Hindlimb muscle (tissue), 1 donor: ENCODE measurements around the gene CUL2. TPM values are rescaled to one million over a fixed set of nuclear protein-coding genes. Genes with fewer than 3 reads are reported as not detected.
"Not testable (repeated sequence)": the region's sequence is repeated elsewhere in the genome, so short reads cannot be mapped to it uniquely, and the experiment has no call there.

ENCODE experiments used
- DNase-seq: peaks from one replicate; pipeline ENCODE4 v3.0.0-alpha.2; 2013
- polyA plus RNA-seq: library from polyadenylated mRNA; unstranded; fragments of 120-200 nt; gene quantifications from one replicate; pipeline ENCODE4 v1.2.1, GENCODE V29; 2013; ENCODE audit not compliant: insufficient read length

The CUL2 gene
- polyA plus RNA-seq, 1 donor, result 39.3 TPM

DNA sequence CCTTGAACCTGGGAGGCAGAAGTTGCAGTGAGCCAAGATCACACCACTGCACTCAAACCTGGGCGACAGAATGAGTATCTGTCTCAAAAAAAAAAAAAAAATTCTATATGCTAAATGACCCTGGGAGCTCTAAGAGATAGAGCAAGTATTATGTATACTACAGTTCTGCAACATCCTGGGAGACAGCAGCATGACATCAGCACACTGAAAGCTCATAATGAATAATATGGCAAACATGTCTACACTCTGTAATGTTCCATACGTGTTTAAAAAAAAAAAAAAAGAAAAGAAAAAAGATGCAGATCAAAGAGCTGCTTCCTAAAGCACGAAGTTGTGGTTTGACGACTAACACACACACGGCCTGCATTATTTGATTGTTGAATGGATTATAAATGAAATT lies 72.5 kb downstream of the CUL2 start:
- DNase-seq, result no peak

DNA sequence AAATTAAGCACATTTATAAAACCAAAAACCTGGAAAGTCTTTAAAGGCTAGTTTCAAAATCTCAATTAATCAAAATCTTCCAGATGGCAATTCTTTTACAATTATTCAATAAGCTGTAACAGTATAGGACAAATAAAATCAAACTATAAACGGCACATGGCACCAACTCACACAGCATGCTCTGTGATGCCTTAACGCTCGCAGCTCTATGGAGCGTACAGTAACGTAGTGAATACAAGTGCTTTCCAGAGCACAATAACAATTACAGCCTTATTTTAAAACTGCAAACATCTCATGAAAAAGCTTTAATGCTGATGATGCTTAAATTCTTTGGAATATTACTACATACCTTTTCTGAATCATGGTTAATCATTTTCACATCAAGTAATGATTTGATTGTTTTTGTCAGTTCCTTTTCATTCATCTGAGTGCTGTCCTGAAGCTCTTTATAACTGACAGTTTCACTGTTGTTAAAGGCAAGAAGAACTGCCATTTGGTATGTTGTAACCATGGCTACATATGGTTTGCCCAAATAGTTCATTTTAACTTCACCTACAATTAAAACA lies 74.2 kb downstream of the CUL2 start:
- no peak for DNase-seq

DNA sequence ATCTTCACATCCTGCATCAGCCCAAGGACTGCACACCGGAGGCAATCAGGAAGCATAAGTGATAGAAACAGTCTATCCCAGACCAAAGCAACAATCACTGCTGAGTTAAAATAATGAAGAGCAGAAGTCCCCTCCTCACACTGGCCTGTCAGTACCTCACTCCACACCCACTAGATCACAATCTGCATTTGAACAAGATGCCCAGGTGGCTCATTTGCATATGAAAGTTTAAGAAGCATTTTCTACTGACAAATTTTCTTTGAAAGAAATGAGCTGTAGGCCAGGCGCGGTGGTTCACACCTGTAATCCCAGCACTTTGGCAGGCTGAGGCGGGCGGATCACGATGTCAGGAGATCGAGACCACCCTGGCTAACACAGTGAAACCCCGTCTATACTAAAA lies 77.4 kb downstream of the CUL2 start:
- DNase-seq, result no peak

DNA sequence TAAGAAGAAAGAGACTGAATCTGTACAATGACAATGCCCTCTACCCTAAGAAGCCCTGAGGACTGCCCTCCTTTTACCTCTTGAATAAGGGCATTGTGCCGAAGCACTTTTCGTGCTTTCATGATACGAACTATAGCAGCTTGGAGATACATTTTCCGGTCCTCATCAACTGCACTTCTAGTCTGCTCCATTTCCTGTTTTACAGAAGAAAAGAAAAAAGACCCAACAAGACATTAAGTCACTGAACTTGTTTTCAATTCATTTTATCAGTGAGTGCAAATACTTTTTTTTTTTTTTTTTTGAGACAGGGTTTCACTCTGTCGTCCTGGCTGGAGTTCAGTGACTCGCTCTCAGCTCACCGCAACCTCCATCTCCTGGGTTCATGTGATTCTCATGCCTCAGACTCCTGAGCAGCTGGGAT lies 78.4 kb downstream of the CUL2 start:
- DNase-seq, result no peak

DNA sequence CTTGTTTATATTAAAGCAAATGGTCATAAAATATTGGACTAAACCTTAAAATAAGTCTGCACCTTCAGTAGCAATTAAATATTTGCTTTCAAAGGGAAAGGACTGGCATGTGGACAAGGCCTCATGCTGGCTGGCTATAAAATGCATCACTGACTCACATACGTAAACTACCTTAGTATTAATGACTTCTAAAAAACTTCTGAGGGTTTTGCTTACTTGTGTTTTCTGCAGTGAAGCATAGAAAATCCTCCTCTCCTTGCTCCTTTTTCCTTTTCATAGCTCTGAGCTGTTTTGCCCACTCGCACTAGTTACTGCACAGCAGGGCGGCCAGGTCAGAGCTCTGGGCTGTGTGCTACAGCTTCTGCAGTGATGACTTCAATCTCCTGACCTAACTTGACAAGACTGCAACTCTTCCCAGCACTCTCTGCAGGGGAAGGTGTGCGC lies 82.3 kb downstream of the CUL2 start:
- DNase-seq, result no peak

DNA sequence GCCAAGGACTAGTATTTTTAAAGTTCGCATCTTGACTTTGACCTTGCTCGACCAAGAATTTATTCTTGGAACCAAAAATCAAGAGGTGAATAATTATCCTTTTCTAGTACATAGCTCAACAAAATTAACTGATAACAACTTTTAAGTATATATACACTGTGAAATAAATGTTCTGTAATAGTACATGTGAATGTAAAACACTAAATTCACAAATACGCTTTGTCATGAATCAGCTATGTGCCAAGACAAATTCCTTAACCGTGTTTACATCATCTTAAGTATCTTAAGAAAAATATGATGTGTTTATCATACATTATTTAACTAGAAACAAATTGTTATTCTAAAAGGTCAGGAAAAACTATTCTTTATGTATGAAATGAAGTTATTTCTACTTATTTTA lies 83.3 kb downstream of the CUL2 start:
- DNase-seq, result no peak

DNA sequence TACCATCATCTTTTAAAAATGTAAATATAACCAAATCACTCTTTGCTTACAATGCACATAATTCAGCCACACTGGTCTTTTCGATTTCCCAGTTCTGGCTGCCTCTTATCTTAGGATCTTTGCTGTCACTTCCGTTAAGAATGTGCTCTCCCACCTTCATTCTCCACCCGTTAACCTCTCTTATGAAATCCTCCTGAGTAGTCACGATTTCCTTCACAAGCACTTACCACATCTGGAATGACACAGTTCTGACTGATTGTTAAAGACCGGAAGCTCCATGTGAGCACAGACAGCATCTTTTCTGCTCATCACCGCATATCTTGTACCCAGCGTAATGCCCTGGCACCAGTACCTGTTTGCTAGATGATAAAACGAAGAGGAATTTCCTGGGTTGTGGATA lies 84.3 kb downstream of the CUL2 start:
- no peak for DNase-seq

DNA sequence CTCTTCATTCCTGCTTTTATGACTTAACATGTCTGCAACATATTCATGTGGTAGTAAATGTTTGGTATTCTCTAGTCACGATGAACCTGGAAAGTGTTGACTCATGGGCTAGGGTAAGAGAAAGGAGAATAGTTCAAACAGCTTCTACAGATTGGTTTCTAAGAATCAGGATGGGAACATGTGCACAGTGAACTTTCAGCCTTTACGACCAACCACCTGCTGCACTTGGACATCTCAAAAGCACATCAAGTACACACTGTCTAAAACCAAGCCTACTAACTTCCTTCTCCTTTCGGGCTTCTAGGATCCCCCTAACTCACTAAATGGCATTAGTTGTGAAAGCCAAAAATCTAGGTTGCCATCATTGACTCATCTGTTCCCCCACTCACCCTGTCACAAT lies 85.5 kb downstream of the CUL2 start:
- DNase-seq, result no peak

DNA sequence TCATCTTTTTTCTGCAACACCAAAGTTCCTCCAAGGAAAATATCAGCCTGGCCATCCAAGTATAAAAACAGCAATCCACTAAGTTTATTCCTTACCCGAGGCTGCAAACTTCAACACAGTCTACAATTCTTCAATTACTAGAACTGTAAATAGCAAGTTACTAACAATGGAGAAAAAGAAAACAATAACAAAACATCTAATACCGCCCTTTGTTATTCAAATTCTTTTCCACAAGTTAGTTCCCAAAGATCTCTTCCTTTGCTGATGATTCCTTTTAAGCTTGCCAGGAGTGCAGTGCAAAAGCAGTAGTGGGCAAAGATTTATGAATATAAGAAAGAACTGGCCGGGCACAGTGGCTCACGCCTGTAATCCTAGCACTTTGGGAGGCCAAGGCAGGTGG lies 86.2 kb downstream of the CUL2 start:
- no peak for DNase-seq

DNA sequence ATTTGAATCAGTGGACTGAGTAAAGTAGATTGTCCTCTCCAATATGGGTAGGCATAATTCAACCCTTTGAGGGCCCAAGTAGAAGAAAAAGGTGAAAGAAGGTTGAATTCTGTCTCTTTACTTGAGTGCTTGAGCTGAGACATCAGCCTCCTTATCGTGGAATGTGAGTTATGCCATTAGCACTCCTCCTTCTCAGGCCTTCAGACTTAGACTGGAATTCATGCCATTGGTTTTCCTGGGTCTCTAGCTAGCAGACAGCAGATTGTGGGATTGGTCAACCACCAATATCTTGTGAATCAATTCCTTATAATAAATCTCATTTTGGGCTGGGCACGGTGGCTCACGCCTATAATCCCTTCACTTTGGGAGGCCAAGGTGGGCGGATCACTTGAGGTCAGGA lies 89.2 kb downstream of the CUL2 start:
- no peak for DNase-seq

DNA sequence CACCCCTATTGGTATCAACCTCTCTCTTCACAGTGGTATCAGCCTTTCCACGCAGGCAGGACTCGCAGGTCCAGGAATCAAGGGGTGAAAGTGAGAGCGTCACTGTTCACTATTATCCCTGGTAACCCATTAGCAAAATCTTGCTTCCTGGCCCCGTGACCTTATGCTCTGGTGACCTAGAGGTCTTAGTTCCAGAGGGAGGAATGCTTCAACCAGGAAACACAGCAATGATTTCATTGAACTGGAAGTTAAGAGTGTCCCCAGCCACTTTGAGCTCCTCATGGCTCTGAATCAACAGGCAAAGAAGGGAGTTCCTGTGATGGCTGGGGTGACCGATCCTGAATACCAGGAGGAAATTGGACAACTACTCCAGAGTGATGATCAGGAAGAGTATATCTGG lies 90.6 kb downstream of the CUL2 start:
- no peak for DNase-seq

DNA sequence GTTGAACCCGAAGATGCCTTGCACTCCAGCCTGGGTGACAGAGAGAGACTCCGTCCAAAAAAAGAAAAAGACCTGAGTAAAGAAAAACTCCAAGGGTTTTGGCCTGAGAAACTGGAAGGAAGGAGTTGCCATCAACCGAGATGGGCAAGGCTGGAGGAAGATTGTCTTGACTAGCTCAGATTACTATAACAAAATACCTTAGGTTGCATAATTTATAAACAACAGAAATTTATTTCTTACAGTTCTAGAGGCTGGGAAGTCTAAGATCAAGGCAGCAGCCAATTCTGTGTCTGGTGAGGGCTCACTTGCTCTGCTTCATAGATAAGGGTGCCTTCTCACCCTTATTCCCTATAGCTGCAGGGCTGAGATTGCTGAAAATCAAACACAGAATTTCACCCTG lies 91.2 kb downstream of the CUL2 start:
- DNase-seq, result no peak

DNA sequence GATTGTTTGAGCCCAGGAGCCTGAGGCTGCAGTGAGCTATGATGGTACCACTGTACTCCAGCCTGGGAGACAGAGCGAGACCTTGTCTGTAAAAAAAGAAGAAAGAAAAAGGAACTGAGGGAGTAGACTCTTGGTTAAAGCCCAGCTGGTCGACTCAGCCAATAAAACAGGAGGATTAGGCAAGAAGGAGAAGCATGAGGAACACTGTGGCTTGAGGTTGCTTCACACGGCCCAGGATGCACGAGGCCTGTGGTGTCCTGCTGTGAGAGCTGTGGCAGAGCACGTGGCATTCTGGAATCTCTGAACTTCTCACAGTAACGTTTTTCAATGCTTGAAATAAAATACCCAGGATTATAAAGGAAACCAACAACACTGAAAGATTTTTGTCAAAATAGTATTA lies 93.3 kb downstream of the CUL2 start:
- no peak for DNase-seq

DNA sequence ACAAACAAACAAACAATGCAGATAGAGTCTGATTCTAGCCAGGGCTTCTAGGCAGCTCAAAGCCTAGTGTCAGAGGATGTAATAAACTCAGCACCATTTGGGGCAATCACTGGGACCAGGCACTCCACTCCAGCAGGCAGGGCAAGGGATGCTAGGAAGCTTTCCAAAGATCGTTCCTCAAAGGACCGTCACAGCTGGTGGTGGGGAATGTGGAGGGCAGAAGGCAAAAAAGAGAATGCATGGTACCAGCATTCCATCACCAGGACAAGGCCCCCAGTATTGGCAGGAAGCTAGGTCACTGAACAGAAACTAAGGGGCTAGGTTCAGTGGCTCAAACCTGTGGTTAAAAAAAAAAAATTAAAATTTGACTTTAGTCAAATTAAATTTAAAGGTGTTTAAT lies 94.2 kb downstream of the CUL2 start:
- no peak for DNase-seq

DNA sequence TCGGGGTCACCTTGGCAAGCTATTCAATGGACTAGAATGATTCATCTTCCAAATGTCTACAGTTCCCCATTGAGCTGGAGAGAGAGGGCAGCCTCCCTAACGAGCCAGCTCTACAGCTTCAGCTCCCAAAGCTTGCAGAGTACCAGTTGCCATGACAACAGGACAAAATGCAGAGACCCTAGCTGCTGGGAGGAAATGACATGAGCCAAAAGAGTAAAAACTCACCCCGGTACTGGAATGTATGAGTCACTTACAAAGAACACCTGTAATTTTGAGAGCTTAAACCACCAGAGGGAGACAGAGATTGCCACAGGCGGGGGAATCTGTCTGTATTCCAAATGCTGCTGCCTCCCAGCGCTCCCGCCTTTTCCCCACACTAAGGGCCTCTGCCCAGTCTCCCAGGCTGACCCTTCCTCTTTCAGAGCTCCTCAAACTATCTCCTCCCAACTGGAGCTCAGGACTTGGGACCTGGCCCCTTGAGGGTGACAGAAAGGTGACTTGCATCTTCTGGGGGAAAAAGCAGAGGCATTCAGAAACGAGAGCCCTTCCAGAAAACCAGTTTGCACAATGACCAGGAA lies 95.5 kb downstream of the CUL2 start:
- peak; percentile 22 for DNase-seq

DNA sequence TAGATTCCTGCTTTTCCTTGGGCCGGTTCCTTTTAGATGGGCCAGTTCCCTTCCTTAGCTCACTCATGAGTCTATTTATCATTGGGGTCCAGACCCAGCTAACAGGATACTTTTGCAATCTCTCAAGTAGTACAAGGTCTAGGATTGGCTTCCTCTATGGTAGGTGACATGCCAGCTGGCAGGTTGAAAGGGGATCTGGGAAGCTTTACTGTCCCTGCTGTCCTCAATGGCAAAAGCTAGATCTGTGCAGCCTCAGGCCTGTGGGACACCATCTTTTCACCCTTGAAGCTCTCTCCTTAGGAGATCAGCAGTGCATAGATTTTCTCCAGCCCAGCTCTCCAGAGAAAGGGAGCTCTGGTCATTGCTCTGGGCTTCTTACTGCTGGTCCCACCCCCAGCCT lies 96.4 kb downstream of the CUL2 start:
- DNase-seq, result no peak

DNA sequence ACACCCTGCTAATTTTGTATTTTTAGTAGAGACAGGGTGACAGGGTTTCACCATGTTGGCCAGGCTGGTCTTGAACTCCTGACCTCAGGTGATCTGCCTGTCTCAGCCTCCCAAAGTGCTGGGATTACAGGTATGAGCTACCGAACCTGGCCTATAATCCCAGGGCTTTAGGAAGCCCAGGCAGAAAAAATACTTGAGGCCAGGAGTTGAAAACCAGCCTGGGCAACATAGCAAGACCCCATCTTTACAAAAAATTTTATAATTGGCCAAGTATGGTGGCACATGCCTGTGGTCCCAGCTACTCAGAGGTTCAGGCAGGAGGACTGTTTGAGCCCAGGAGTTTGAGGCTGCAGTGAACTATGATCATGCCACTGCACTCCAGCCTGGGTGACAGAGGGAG lies 99.0 kb downstream of the CUL2 start:
- not testable (repeated sequence) for DNase-seq

DNA sequence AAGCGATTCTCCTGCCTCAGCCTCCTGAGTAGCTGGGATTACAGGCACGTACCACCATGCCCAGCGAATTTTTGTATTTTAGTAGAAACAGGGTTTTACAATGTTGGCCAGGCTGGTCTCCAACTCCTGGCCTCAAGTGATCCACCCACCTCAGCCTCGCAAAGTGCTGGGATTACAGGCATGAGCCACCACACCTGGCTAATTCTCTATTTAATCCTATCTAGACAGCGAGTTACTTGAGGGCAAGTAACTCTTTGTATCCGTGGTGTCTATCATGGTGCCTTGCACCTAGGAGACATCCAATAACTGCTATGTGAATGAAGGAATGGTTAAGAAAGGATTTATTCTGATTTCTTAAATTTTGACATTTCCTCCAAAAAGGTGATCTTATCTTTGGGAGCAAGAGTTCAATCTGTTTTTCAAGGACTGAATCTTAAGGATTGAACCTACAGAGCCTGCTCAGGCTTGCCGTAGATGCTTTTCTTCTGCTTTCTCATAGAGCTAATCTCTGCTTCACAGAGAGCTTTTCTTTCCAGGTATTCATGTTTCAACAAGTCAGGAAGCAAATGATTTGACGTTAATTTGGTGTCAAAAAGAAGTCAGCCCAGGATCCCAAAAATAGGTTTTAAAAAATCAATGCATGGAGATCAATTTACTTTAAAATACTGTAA lies 101.6 kb downstream of the CUL2 start:
- no peak for DNase-seq

DNA sequence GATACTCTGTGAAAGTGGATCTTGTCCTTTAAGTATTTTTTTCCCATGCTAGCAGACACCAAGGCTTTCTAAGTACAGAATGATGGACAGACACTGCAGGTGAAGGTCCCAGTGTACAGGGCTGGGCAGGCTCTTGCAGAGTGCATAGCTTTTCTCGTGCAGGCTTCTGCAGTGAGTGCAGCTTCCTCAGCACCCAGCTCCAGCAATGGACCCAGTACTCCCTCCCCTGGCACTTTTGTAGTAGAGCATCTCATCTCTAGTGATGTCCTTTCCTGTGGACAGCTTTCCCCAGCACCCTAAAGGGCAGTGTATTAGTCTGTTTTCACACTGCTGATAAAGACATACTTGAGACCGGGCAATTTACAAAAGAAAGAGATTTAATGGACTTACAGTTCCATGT lies 104.3 kb downstream of the CUL2 start:
- DNase-seq, result no peak

DNA sequence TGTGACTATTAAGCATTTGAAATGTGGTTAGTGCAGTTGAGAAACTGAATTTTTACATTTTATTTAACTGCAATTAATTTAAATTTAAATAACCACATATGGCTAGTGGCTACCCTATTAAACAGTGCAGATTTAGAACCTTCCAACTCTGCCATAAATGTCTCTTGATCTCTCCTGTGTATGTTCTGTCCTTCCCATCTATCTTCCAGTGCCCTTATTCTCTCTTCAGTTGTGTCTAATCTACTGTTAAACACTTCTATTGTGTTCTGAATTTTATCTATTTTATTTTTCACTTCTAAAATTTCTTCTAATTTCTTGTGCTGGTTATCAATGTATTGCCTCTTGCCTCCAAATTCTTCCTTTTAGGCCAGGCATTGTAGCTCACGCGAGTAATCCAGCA lies 105.0 kb downstream of the CUL2 start:
- DNase-seq, result no peak

DNA sequence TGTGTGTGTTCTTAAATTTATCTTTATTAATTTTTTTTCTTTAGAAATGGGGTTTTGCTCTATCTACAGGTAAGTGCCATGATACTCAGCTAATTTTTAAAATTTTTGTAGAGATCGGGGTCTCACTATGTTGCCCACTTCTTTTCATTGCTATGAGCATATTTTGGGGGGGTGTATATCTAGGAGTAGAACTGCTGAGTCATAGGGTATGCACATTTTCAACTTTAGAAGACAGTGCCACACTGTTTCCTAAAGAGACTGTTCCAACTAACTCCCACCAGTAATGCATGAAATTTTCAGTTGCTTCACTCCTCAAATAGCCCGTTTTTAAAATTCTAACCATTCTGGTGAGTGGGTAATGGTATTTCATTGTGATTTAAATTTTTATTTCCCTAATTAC lies 108.3 kb downstream of the CUL2 start:
- DNase-seq, result no peak

DNA sequence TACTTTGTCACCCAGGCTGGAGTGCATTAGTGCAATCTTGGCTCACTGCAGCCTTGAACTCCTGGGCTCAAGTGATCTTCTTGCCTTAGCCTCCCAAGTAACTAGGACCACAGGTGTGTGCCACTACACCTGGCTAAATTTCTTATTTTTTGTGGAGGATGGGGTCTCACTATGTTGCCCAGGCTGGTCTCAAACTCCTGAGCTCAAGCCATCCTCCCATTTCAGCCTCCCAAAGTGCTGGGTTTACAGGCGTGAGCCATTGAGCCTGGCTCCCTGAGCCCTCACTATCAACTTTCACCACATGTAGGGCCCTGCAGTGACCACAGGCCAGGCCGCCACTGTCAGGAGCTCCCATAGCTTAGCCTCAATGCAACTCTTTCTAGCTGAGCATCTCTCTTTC lies 110.2 kb downstream of the CUL2 start:
- no peak for DNase-seq

DNA sequence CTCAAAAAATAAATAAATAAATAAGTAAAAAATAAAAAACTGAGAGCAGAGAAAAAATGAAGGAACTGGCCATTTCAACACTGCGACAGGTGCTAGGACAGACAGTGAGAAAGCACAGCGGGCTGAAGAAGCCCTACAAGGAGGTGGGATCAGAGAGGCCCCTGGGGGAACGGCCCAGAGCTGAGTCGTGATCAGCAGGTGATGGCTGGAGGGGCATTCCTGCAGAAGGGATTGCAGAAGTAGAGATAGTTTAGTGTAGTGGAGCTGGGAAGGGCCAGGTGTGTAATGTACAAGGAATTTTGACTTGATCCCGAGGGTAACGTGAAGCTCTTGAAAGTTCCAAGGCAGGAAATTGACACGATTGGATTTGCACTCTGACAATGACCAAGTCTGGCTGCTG lies 112.1 kb downstream of the CUL2 start:
- DNase-seq, result no peak

DNA sequence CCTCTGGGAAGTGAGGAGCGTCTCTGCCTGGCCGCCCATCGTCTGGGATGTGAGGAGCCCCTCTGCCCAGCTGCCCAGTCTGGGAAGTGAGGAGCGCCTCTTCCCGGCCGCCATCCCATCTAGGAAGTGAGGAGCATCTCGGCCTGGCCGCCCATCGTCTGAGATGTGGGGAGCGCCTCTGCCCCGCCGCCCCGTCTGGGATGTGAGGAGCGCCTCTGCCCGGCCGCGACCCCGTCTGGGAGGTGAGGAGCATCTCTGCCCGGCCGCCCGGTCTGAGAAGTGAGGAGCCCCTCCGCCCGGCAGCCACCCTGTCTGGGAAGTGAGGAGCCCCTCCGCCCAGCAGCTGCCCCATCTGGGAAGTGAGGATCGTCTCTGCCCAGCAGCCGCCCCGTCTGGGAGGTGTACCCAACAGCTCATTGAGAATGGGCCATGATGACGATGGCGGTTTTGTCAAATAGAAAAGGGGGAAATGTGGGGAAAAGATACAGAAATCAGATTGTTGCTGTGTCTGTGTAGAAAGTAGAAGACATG lies 113.7 kb downstream of the CUL2 start:
- DNase-seq, result not testable (repeated sequence)
